Mammary microvascular endothelial cell (primary cell): Measurements from ENCODE around the gene ADGRG1. TPM values are rescaled to one million over a fixed set of nuclear protein-coding genes. Genes with fewer than 3 reads are reported as not detected.

Source experiments
- total RNA-seq: library from RNA; depleted of rRNA; stranded (reverse); fragments of >200 nt; gene quantifications from 2 replicates; pipeline ENCODE4 v1.2.3, GENCODE V29; 2015

ADGRG1 gene
- 321 and 415 TPM in 2 replicates for total RNA-seq

DNA sequence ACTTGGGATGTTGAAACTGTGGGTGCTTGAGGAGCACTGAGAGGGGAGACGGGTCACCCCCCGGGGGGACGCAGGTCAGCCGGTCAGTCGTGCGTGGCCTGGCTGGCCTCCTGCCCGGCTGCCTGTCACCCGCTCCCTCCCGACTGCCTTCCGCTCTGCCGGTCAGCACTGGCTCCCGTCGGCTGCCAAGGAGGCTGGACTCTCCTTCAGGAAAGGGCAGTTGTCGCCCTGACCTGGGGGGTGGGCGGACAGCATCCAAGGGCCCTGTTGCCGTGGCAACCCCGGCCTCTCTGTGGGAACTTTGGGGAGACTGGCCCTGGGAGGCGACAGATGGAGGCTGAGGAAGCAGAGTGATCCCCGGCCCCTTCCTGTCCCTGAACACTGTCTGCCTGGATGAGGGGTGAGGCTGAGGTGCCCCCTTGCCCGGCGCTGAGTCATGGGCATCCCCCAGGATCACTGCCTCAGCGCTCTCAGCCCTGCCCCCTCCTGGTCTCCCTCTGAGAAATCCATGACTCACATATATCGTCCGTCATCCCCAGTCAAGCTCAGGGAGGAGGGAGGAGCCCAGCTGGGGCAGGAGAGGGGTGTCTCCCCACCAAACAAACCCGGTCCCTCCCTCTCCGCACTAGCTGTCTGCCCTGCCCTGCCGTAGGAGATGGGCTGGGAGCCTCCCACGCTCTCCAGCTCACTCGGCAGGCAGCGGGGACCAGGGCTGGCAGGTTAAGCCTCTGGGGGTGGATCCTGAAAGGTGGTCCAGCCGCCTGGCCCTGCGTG, at the start of gene ADGRG1:
Gene ADGRG1 (plus strand): TSS at position 623 of the 774 bp plus-strand sequence. CDS start 21,658 bp downstream, outside the sequence.

DNA sequence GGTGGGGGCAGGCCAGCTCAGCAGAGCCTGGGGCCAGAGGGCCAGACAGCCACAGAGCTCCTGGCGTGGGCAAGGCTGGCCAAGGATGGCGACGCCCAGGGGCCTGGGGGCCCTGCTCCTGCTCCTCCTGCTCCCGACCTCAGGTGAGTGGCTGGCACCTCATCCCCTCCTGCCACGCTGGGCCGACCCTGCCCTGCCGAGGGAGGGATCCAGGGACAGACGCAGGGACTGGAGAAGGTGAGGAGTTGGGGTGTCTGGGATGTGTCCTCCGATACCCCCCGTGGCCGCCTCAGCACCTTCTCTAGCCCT, 39.8 kb downstream of the ADGRG1 start, which contains the start of gene ADGRG3:
Gene ADGRG3 (plus strand): TSS at position 44 of the 309 bp plus-strand sequence. CDS start 42 bp downstream, at position 86.

DNA sequence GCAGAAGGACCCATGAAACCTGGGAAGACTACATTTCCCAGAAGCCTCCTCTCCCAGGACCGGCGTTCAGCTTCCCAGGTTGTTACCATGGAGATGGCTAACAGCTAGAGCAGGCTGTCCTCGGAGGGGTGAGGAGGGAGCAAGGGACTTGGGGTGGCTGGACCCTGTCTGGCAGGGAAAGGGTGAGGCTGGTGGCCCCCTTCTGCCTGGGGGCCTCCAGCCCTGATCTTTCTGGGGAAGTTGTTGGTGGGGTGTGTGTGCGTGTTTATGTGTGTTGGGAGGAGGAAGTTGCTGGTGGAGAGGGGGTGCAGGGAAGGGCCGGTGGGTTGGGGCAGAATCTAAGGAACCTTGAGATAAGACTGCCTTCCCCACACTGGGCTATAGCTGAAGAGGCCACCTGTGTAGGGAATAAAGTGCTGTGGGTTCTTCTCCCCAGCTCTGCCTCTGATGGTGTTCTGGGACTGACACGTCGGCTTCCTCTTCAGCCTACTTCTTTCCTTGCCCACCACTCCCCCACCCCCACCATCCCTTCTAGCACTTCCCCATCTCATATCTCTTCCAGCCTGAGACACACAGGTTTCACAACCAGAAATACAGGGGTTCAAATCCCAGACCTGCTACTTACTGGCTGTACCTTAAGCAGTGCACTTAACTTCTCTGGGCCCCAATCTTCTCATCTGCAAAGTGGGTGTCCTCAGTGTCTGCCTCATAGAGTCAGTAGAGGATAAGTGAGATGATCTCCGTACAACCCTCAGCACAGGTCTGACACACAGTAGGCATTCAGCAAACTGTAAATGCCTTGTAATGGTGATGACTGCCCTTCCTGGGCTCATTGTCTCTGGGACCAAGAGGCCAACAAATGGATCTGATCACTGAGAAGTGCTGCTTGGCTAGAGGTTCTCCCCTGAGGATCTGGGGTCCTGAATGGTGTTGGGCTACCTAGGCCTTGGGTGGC, 66.6 kb downstream of the ADGRG1 start, which contains the start of gene DRC7:
Gene DRC7 (plus strand): TSS at position 82 of the 955 bp plus-strand sequence. CDS start 3,144 bp downstream, outside the sequence.

Other genes with a start within 250 kb of the ADGRG1 start
- gene CCL17, start 223.9 kb upstream of the ADGRG1 start, total RNA-seq: not detected in 2 replicates
- 59.5 and 68.2 TPM in 2 replicates for gene CIAPIN1, start 181.2 kb upstream of the ADGRG1 start, total RNA-seq
- gene COQ9, start 181.2 kb upstream of the ADGRG1 start, total RNA-seq: 44.5 and 45.7 TPM in 2 replicates
- 96.7 and 107 TPM in 2 replicates for gene POLR2C, start 166.0 kb upstream of the ADGRG1 start, total RNA-seq
- gene DOK4, start 142.1 kb upstream of the ADGRG1 start, total RNA-seq: 7.8 and 10.1 TPM in 2 replicates
- 13.4 and 17.4 TPM in 2 replicates for gene CCDC102A, start 92.1 kb upstream of the ADGRG1 start, total RNA-seq
- gene ADGRG5, start 86.0 kb upstream of the ADGRG1 start, total RNA-seq: not detected in 2 replicates
- gene ADGRG3, start 39.7 kb downstream of the ADGRG1 start, total RNA-seq: 0.13 and 0.34 TPM in 2 replicates
- gene DRC7, start 66.2 kb downstream of the ADGRG1 start, total RNA-seq: not detected in 2 replicates
- 38.5 and 40.3 TPM in 2 replicates for gene KATNB1, start 107.1 kb downstream of the ADGRG1 start, total RNA-seq
- gene KIFC3, start 173.9 kb downstream of the ADGRG1 start, total RNA-seq: 46.4 and 53.0 TPM in 2 replicates